Measurements from ENCODE around the gene PHLDA1.

The PHLDA1 gene

DNA sequence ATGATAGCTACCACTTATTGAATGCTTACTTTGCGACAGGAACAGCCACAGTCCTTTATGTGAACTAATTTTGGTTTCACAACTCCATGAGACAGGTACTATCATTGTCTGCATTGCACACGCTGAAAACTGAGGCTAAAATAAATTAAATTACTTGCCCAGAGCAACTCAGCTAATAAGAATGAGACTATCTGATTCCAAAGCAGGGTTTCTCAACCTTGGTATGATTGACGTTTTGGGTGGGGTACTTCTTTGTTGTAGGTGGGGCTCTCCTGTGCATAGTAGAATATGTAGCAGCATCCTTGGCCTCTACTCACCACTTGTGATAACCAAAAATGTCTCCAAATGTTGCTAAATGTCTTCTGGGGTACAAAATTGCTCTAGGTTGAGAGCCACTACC lies 9.1 kb downstream of the PHLDA1 start:
- in situ Hi-C loops (cut with MboI; ENCODE audit: low sequenced_read_pairs) = no loop called here

DNA sequence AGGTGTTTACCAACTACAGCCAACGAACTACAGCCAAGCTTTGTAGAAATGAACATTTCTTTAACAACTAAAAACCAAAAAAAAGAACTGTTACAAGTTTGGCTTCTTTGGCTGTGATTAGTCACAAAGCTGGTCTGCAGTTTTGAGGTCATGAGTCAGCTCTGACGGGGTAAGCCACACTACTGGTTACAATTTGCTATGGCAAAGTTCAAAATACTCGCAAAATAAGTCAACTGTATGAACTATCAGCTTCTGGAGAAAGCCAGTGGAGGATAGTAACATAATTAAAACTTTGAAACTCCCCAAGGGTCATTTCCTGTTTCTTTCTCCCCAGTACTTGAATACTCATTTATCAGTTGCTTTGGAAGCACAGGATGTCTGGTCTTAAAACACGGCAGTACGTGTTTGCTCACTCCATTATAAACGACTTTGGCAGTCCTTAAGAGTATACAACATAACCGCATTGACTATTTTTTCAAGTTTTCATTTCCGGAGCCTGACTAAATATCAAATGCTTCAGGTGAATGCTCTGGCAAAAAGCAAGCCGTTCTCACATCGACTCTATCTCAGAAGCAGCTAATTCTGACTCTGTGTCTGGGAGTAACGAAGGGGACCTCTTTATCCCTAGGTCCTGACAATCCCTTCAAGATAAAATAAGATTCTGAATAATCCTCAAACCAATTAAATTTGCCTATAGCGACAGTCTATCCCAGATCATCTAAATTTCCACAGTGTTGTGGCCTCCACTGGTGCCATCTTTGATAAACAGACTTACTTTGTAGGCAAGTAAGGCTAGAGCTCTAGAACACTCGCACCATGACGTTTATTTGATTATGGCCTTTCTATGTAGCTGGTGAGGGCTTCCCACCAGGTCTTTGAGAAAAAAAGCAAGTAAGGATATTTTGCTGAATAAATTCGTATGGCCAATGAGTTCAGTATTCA lies 10.6 kb downstream of the PHLDA1 start:
- in situ Hi-C loops (cut with MboI; ENCODE audit: low sequenced_read_pairs) = no loop called here

DNA sequence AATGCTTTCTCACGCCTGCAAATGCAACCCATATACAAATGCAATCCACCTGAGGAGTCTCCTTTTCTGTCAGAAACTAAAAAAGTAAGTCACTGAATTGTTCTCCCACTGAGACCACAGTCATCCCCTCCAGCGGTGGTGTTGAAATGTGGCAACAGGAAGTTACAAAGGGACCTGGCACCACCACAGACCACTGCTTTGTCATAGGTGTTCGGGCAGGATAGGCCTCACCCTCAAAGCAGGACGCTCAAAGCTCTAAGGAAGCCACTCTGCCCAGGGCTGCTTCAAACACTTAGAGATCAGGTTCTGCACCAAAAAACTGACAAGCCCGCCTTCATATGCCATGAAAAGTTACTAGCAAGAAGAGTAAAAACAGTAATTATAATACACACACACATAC lies 11.3 kb downstream of the PHLDA1 start:
- in situ Hi-C loops (cut with MboI; ENCODE audit: low sequenced_read_pairs) = no loop called here

DNA sequence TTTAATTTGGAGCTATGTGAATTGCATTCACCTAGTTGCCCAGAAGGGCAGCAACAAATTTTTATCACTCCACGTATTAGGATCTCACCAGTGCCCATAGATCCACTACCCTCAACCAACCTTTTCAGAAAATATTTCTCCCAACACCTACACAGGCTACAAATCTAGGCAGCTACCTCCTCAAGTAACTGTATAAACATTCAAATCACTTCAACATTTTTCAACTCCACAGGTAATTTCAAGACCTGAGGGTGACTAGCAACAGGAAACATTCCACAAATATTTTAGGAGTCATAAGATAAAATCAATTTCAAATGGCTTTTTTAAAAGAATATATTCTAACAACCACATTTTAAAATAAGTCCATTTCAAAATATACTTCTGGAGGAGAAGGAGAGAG lies 12.9 kb downstream of the PHLDA1 start:
- in situ Hi-C loops (cut with MboI; ENCODE audit: low sequenced_read_pairs) = no loop called here

DNA sequence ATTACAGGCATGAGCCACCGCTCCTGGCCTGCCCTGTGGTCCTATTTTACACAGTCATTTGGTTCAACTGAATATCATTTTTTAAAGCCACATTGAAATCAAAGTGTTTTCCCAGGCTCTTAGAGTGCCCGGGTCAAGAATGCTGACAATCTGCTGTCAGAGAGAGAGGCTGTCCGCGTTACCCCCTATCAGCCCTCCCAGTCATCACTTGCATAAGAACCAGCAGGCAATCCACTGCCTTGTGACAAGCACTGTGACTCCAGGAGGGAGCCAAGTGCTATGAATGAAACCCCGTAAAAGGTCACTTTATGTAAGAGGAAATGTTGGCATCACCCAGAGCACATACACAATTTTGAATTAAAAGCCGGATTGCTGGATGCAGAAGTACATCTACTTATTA lies 13.5 kb downstream of the PHLDA1 start:
- in situ Hi-C loops (cut with MboI; ENCODE audit: low sequenced_read_pairs) = no loop called here

DNA sequence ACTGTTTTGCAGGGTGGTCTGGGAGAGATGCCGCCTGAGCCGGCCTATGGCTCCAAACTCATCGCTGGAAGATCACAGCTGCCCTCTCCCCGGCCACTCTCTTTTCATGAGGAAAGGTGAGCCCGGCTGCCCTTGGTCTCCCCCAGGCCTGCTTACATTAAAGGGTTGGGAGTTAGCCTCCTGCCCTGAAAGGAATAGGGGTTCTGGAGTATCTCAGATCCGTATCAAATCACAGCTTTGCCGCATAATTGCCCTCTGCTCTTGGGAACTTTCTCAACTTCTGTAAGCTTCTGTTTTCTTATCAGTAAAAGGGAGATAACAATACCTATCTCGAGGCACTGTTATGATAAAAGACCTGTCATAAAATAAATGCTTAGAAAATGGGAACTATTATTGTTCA lies 17.6 kb downstream of the PHLDA1 start:
- in situ Hi-C loops (cut with MboI; ENCODE audit: low sequenced_read_pairs) = no loop called here

DNA sequence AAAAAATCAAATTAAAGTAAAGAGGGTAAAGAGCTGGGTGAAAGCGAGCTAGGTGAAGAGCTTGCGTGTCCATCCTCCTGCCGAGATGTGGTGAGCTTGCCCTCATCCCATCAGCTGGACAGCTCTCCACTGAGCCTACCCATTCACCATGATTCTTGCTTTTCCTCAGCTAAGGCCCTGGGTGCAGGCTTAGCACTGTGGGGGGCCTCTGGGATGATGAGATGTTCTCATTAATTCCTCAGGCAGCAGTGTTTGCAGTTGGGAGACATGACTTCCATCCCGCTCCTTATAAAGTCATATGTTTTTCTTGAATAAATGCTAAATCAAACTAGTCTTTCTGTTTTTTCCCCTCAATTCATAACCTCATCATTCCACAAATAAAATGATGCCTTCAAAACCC lies 18.0 kb downstream of the PHLDA1 start:
- in situ Hi-C loops (cut with MboI; ENCODE audit: low sequenced_read_pairs) = no loop called here

DNA sequence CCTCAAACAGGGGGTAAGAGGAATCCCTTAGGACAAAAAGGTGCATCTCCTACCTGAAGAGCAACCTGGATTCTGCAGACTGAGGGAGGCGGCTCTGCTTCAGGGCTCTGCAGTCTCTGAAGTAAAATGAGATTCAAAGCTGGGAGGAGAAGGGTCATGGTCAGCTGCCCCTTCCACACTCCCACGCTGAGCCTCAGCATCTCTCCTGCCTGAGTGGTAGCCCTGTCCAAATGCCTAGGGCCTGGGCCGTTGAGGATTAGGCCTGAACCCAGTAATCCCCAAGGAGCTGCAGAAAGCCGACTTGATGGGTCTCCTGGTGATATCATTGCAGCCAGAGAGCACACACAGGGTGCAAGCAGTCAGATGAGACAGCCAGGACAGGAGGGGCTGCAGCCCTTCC lies 18.9 kb downstream of the PHLDA1 start:
- in situ Hi-C loops (cut with MboI; ENCODE audit: low sequenced_read_pairs) = no loop called here

DNA sequence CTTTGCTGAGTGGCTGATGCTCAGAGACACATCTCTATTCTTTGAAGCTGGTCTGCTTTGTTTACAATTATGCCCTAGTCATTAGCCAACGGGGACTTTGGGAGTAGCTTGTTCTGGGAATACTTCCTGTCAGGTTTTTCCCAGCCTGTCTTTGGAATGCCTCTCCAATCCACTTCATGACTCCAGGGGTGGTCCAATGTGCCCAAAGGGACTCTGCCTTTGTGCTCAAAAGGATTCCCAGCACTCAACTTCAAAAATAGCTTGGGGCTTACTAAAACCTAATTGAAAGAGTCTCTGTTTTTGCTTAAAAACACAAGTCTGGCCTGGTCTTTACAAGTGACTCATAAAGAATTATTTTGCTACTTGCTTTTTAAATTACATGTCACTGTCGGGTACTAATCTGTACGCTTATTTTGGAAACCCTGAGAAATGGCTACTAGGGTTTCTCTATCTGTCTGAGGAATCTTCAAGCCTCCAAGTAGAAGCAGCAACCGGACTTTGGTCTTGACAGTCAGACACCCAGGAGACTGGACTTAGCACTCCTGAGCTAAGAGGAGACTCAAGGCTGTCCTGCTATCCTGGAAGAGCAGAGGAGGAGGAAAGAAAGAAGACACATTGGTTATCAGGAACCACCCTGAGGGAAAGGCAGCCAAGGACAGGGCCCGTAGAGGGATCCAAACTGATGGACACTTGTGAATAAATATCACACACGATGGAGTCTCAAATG lies 20.7 kb downstream of the PHLDA1 start:
- in situ Hi-C loops (cut with MboI; ENCODE audit: low sequenced_read_pairs) = no loop called here

DNA sequence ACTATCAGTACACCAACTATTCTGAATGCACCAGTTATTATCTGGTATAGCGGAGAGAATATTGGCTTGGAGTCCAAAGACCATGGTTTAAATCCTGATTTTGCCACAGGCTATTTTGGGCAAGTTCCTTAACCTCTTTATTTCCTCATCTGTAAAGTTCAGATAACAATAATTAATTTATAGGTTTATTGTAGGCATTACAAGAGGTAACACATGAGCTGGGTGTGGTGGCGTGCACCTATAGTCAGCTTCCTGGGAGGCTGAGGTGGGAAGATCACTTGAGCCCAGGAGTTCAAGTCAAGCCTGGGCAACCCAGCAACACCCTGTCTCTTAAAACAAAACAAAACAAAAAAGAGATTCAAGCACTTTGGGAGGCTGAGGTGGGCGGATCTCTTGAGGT lies 23.1 kb downstream of the PHLDA1 start:
- in situ Hi-C loops (cut with MboI; ENCODE audit: low sequenced_read_pairs) = no loop called here

DNA sequence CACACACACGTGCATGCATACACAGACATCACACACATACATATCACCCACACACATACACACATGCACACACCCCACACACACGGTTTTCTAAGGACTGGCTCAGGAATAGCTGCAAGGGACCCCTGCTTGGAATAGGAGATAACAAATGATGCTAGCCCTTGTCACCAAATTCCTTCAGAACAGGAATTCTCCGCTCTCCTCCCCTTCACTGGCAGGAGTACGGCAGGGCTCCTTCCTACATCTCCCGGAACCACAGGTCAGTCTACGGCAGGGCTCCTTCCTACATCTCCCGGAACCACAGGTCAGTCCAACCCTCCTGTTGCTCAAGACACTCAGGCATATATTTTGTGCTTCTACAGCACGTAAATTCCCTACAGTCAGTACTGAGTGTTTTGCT lies 23.9 kb downstream of the PHLDA1 start:
- in situ Hi-C loops (cut with MboI; ENCODE audit: low sequenced_read_pairs) = no loop called here

DNA sequence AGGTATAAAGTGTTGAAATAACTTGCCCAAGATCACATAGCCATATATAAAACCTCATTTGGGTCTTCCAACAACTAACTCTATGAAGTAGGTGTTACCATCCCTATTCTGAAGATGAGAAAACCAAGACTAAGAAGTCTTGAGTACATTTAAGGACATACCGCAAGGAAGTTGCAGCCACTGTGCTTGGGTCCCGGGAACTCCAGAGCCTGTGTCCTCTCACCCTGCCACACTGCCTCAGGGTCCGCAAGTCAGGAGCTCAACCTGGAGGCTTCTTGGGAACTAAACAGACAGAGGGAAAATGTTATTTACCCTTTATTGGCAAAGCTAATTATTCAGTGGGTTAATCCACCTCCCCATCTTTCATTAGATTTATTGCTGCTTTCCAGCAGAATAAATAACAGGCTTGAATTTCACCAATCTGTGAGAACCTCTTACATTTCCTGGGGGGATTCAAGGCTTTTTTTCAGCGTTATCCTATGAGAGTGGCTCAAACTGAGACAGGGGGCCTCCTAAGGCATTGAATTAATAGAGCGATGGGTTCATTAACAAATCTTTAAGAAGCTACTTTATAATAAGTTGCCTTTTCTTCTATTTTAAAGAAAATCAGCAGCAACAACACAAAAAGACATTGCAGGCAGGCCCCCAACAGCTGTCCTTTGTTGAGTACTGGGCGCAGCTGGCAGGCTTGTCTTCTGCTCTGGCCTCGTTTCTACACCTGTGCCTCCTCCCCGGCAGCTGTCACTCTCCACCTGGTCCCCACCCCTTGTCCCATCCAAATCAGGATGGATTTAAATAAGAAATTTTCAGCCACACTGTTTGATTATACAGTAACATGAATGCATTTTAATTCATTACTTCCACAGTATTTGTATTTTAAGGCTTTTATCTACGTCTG lies 25.3 kb downstream of the PHLDA1 start:
- in situ Hi-C loops (cut with MboI; ENCODE audit: low sequenced_read_pairs) = no loop called here

DNA sequence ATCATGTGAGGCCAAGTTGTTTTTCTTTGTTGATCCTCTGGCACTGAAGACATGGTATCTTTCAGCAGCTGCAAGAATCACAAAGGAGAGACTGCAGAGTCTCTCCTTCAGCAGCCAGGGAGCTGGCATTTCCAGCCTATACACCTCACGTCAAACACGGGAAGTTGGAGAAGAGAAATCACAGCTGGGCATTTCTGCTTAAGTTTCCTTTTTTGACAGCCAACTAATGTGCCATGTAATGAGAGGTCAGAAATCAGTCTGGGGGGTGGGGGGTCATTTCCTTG lies 28.3 kb downstream of the PHLDA1 start:
- in situ Hi-C loops (cut with MboI; ENCODE audit: low sequenced_read_pairs) = no loop called here

DNA sequence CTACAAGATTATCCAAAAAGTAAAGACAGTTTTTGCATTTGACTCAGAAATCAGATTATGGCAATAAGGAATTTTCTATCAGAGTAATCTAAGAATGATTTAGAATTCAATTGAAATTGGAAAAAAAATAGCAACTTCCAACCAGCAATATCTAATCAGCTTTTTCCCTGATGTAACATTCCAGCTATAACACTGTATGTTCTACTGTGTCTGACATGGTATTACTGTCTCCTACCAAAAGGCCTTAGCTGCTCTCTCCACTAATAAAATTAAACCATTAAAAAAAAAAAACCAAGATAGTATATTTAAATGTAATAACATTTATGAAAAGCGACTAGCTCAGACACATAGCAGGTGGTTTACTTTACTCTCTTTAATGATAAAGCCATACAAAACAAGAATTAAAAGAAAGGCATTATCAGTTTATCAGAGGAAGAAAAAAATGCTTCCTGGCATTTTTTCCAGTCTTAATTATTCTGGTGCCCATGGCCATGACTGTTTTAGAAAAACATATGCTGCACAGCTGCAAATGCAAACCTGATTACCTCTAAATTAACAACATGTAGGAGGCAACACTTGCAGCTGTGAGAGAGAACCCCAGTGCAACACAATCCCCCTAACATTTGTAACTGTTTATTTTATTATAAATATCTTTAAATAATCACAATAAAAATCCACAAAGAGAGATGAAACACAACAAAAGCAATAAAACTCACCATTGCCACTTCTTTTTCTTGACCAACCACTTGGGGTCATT lies 28.8 kb downstream of the PHLDA1 start:
- in situ Hi-C loops (cut with MboI; ENCODE audit: low sequenced_read_pairs) = no loop called here

DNA sequence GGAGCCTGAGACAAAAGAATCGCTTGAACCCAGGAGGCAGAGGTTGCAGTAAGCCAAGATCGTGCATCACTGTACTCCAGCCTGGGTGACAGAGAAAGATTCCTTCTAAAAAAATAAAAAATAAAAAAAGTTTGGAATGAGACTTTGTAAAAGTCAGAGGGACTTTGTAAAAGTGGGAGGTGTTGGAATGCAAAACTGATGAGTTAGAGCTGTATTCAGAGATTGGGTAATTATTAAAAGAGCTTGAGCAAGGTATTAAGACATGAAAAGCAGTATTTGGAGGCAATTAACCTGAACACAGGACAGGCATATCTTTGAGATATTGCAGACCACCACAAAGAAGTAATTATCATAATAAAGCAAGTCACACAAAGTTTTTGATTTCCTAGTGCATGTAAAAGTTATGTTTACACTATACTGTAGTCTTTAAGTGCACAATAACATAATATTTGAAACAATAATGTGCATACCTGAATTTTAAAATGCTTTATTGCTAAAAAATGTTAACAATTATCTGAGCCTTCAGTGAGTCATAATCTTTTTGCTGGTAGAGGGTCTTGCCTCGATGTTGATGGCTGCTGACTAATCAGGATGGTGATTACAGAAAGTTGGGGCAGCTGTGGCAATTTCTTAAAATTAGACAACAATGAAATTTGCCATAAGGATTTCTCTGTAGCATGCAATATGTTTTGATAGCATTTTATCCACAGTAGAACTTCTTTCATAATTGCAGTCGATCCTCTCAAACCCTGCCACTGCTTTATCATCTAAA lies 33.1 kb downstream of the PHLDA1 start:
- in situ Hi-C loops (cut with MboI; ENCODE audit: low sequenced_read_pairs) = no loop called here

DNA sequence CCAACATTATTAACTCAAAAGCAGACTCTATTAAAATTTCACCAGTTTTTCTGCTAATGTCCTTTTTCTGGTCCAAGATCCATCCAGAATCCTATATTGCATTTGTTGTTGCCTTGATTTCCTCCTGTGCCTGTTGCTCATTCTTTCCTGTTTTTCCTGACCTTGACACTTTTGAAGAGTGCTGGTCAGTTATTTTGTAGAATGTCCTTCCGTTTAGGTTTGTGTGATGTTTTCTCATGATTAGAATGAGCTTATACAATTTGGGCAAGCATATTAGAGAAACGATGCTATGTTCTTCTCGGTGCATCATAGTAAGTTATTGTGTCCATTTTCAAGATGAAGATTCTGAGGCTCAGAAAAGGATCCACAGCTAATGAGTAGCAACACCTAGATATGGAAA lies 33.9 kb downstream of the PHLDA1 start:
- in situ Hi-C loops (cut with MboI; ENCODE audit: low sequenced_read_pairs) = no loop called here

DNA sequence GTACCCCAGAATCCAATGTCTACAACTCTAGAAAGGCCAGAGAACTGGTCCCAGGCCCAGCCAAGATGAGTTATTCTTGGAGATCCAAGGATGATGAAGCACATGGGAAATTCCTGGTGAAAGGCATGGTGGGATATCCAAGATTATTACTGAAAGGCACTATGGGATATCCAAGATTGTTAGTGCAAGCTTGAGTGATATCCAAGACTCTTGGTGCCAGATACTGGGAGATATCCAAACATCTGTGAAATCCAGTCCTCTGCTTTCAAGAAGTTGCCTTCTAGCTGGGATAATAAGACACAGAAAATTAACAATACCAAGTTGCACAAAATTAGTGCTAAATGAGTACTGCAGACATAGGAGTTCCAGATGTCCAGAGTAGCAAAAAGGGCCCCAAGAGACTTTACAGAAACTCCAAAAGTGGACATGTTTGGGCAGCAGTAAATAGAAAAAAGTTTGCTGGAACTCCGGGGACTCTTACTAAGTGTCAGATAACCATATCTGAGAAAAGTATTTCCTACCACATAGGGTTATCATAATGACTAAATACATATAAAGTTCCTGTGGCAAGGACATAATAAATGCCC lies 34.6 kb downstream of the PHLDA1 start:
- in situ Hi-C loops (cut with MboI; ENCODE audit: low sequenced_read_pairs) = no loop called here

DNA sequence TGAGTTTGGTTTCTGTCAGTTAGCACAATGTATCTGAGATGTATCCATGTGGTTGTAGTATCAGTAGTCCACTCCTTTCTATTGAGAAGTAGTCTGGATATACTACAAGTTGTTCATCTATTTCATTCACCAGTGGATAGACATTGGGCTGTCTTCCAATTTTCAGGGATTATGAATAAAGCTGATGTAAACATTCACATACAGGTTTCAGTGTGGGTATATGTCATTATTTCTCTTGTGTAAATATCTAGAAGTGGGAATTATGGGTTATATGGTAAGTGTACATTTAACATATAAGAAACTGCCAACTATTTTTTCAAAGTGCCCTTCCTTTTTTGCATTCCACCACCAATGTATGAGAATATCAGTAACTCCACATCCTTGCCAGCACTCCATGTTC lies 35.9 kb downstream of the PHLDA1 start:
- in situ Hi-C loops (cut with MboI; ENCODE audit: low sequenced_read_pairs) = no loop called here

DNA sequence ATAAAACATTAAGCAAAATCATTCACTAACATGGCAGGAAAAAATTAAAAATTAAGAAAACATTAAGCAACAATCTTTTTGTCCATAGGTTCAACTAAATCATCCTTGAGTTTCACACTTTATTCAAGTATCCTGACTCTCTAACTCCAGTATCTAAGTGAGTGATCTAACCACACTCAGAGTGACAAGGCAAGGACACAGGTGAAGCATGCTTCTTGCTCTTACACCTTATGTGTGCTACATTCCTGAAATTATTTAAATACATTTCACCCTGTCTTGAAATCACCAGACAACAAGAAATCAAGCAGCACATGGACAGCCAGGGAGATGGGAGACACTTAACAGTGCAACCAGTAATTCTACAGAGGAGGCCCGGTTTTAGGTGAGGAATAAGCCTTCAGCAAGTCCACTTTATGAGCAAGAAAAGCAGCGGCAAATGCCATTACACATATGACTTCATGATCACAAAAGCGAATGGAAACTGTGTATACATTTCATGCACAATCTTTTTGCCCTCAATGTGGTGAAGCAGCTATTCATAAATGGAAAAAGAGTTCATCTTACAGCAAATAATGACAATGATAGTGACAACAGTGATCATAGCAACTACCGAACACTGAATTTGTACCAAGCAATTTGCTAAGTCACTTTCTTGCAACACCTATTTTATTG lies 37.4 kb downstream of the PHLDA1 start:
- in situ Hi-C loops (cut with MboI; ENCODE audit: low sequenced_read_pairs) = no loop called here

All from HL-60/S4 (cell line).